NCI-H446 (cell line): ENCODE measurements around the gene SPATA2.

ENCODE experiments used
- DNase-seq, 2 experiments: peaks; one replicate each; lab custom pipeline; 2025; lab: John Stamatoyannopoulos, UW

SPATA2 gene

GRCh38 chr20:49929142-49929494 is 13.8 kb upstream of the SPATA2 start:
- no peak for DNase-seq

GRCh38 chr20:49928411-49929141 is 13.2 kb upstream of the SPATA2 start:
- peak; percentile 70 to 87 for DNase-seq

- DNase-seq: no peak
Measured at GRCh38 chr20:49925901-49926454, 10.6 kb upstream of the SPATA2 start.

- no peak for DNase-seq
Measured at GRCh38 chr20:49924247-49924646, 8.9 kb upstream of the SPATA2 start.

GRCh38 chr20:49919461-49919860 is 4.1 kb upstream of the SPATA2 start:
- DNase-seq: no peak

- DNase-seq: no peak
Measured at GRCh38 chr20:49919009-49919408, 3.7 kb upstream of the SPATA2 start.

- DNase-seq: no peak
Measured at GRCh38 chr20:49918446-49918845, 3.1 kb upstream of the SPATA2 start.

GRCh38 chr20:49916146-49917002 is 1.0 kb upstream of the SPATA2 start:
- DNase-seq: no peak

GRCh38 chr20:49915118-49915379 is 280 bp downstream of the SPATA2 start:
- no peak for DNase-seq

GRCh38 chr20:49914310-49915117 is 815 bp downstream of the SPATA2 start:
- DNase-seq: no peak

- no peak for DNase-seq
Measured at GRCh38 chr20:49913399-49914047, 1.8 kb downstream of the SPATA2 start.

- no peak for DNase-seq
Measured at GRCh38 chr20:49910340-49910706, 5.0 kb downstream of the SPATA2 start.

- DNase-seq: no peak
Measured at GRCh38 chr20:49909499-49910339, 5.6 kb downstream of the SPATA2 start.

GRCh38 chr20:49908258-49908565 is 7.1 kb downstream of the SPATA2 start:
- no peak for DNase-seq

- no peak for DNase-seq
Measured at GRCh38 chr20:49907405-49908257, 7.7 kb downstream of the SPATA2 start.

GRCh38 chr20:49906615-49907154 is 8.6 kb downstream of the SPATA2 start:
- no peak for DNase-seq

GRCh38 chr20:49906101-49906604 is 9.2 kb downstream of the SPATA2 start:
- DNase-seq: no peak

GRCh38 chr20:49905415-49906091 is 9.8 kb downstream of the SPATA2 start:
- DNase-seq: no peak
